Globus pallidus (tissue), 1 donor: Measurements from ENCODE around the gene CFDP1.

Experiments
- DNase-seq: peaks from one replicate; pipeline ENCODE4 v3.0.0-alpha.2; 2015; ENCODE audit warnings: low spot score

CFDP1 gene

GRCh38 chr16:75372236-75372856 lies 61.0 kb downstream of the CFDP1 start:
- DNase-seq: no peak

- no peak for DNase-seq
These were observed 62.1 kb downstream of the CFDP1 start for GRCh38 chr16:75371171-75371570.

GRCh38 chr16:75364286-75364791 lies 69.0 kb downstream of the CFDP1 start:
- DNase-seq: no peak

- DNase-seq: no peak
These were observed 70.5 kb downstream of the CFDP1 start for GRCh38 chr16:75362846-75363245.

GRCh38 chr16:75361936-75362335 lies 71.4 kb downstream of the CFDP1 start:
- no peak for DNase-seq

- DNase-seq: no peak
These were observed 79.1 kb downstream of the CFDP1 start for GRCh38 chr16:75354170-75354569.

- DNase-seq: no peak
These were observed 82.1 kb downstream of the CFDP1 start for GRCh38 chr16:75351183-75351582.

- DNase-seq: no peak
These were observed 87.6 kb downstream of the CFDP1 start for GRCh38 chr16:75345711-75346110.

- no peak for DNase-seq
These were observed 89.4 kb downstream of the CFDP1 start for GRCh38 chr16:75343941-75344340.

- DNase-seq: no peak
These were observed 90.0 kb downstream of the CFDP1 start for GRCh38 chr16:75343286-75343685.

GRCh38 chr16:75342308-75342811 lies 90.9 kb downstream of the CFDP1 start:
- no peak for DNase-seq

- DNase-seq: no peak
These were observed 91.6 kb downstream of the CFDP1 start for GRCh38 chr16:75341564-75342307.

- no peak for DNase-seq
These were observed 92.4 kb downstream of the CFDP1 start for GRCh38 chr16:75340741-75341491.

- DNase-seq: no peak
These were observed 95.9 kb downstream of the CFDP1 start for GRCh38 chr16:75337430-75337829.

GRCh38 chr16:75336521-75336920 lies 96.8 kb downstream of the CFDP1 start:
- no peak for DNase-seq

GRCh38 chr16:75333721-75334163 lies 99.6 kb downstream of the CFDP1 start:
- no peak for DNase-seq

- no peak for DNase-seq
These were observed 103.4 kb downstream of the CFDP1 start for GRCh38 chr16:75329943-75330342.

GRCh38 chr16:75326333-75326732 lies 107.0 kb downstream of the CFDP1 start:
- no peak for DNase-seq

GRCh38 chr16:75323933-75324332 lies 109.4 kb downstream of the CFDP1 start:
- DNase-seq: no peak

GRCh38 chr16:75323198-75323597 lies 110.1 kb downstream of the CFDP1 start:
- DNase-seq: no peak

- no peak for DNase-seq
These were observed 110.6 kb downstream of the CFDP1 start for GRCh38 chr16:75322740-75323139.

- peak; percentile 92 for DNase-seq
These were observed 112.9 kb downstream of the CFDP1 start for GRCh38 chr16:75320435-75320834.
